GM18867 (cell line): ENCODE results near the gene ZNF724.
A peak's percentile ranks its signal among the peaks of the same experiment; 100 is the strongest.
"Not testable (repeated sequence)": the region's sequence is repeated elsewhere in the genome, so short reads cannot be mapped to it uniquely, and the experiment has no call there.

ENCODE experiments used
- ATAC-seq: cut with Tn5 transposase; IDR thresholded peaks from one replicate; pipeline ENCODE4 v1.9.1; 2021; ENCODE audit warnings: mild to moderate bottlenecking, moderate library complexity; ENCODE audit not compliant: unreplicated experiment

ZNF724 gene

DNA sequence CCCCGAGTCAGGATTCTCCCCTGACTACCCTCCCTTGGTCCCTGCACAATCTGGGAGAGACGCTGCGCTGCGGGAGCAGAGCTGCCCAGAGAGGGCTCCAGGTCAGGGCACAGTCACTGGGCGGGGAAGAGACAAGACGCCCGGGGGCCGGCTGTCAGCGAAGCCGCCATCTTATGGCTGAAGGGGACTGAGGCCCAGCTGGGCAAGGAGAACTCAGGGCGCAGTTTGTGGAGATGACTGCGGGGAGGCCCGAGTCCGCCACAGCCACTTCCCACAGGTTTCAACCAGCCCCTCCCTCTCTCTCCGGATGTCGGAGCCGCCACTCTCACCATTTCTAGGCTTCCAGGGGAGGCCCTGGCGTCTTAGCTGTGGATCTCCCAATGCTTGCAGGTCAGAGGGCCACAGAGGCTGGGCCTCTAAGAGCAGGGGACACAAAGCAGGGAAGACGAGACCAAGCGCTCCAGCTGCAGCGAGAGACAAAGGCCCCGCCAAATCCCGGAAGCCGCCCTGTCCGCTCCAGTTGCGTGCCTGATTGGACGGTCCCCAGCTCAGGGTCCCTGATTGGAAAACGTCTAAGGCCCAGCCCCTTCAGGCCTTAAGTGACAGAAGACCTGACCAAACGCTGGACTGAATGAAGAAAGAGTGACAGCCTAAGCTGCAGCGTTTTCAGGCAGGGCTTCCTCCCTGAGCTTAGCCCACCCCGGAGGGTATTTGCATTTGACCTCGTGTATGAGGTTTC lies at the start of gene ZNF724:
ZNF724 (minus strand) TSS at position 484 of the 739 bp plus-strand sequence; CDS start at position 332, 152 bp downstream.
- ATAC-seq, result peak; percentile 98

DNA sequence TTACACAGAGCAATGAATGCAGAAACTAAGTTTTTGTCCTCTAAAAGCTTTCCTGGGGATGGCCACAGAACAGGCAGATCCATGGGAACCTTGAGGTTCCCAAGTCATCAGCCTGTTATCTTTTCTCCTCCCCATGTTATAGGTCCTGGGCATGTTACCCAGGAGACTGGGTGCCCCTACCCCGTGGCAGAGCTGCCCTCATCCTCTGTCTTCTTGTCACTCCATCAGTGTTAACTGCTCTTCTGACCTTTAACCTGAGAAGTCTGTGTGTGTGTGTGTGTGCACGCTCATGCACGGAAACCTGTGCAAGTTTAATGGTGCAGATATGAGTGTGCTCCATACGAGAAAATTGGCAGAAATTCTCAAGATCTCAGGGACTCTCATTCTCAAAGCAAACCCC lies 43.9 kb upstream of the ZNF724 start:
- ATAC-seq, result no peak

DNA sequence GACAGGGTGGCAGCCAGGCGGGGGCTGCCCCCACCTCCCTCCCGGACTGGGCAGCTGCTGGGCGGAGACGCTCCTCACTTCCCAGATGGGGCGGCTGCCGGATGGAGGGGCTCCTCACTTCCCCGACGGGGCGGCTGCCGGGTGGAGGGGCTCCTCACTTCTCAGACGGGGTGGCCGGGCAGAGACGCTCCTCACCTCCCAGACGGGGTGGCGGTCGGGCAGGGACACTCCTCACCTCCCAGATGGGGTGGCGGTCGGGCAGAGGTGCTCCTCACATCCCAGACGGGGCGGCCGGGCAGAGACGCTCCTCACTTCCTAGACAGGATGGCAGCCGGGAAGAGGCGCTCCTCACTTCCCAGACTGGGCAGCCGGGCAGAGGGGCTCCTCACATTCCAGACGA lies 39.8 kb upstream of the ZNF724 start:
- ATAC-seq, result not testable (repeated sequence)

DNA sequence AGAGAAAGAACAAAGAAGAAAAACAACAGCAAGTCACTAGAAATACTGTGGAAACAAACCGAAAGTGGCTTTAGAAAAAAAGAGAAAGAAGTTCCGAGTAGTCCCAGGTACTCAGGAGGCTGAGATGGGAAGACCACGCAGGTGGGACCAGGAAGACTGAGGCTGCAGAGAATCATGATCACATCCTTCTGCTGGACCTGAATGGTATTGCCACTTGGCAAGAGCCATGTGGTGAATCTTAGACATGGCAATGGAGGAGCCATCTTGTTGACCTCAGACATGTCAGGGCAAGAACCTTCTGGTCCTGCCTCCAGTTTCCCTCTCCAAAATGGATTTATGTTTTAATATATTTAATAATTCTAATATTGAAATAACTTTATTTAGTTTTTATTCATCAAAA lies 37.4 kb upstream of the ZNF724 start:
- ATAC-seq, result no peak

DNA sequence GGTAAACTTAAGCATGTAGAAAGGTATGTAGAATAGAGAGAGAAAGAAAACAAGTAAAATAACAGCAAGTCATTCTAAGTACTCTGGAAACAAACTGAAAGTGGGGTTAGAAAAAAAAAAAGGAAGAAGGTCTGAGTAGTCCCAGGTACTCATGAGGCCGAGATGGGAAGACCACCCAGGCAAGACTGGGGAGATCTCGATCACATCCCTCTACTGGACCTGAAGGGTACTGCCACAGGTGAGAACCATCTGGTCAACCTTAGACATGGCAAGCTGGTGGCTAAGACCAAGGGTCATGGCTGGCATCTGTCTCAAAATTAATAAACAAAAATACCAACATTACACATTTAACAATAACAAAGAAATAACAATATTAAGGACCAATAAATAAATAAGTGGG lies 36.3 kb upstream of the ZNF724 start:
- no peak for ATAC-seq

DNA sequence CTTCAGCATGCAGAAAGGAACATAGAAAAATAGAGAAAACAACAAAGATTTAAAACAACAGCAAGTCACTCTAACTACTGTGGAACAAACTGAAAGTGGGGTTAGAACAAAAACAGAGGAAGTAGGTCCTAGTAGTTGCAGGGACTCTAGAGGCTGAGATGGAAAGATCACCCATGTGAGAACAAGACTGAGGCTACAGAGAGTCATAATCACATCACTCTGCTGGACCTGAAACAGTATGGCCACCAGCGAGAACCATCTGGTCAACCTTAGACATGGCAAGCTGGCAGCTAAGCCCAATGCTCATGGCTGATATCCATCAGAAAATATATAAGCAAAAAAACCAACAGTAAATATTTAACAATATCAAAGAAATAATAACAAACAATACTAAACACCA lies 35.8 kb upstream of the ZNF724 start:
- no peak for ATAC-seq

DNA sequence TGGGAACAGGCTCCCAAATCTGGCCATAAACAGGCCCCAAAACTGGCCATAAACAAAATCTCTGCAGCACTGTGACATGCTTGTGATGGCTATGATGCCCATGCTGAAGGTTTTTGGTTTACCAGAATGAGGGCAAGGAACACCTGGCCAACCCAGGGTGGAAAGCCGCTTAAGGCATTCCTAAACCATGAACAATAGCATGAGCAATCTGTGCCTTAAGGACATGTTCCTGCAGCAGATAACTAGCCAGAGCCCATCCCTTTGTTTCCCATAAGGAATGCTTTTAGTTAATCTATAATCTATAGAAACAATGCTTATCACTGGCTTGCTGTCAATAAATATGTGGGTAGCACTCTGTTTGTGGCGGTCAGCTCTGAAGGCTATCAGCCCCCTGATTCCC lies 35.1 kb upstream of the ZNF724 start:
- not testable (repeated sequence) for ATAC-seq

DNA sequence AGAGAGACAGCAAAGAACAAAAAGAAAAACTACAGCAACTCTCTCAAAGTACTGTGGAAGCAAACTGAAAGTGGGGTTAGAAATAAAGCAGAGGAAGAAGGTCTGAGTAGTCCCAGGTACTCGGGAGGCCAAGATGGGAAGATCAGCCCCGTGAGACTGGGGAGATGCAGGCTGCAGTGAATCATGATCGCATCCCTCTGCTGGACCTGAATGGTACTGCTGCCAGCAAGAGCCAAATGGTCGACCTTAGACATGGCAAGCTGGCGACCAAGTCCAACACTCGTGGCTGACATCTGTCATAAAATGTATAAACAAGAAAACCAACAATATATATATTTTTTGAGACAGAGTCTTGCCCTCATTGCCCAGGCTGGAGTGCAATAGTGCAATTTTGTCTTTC lies 33.7 kb upstream of the ZNF724 start:
- peak; percentile 51 for ATAC-seq

DNA sequence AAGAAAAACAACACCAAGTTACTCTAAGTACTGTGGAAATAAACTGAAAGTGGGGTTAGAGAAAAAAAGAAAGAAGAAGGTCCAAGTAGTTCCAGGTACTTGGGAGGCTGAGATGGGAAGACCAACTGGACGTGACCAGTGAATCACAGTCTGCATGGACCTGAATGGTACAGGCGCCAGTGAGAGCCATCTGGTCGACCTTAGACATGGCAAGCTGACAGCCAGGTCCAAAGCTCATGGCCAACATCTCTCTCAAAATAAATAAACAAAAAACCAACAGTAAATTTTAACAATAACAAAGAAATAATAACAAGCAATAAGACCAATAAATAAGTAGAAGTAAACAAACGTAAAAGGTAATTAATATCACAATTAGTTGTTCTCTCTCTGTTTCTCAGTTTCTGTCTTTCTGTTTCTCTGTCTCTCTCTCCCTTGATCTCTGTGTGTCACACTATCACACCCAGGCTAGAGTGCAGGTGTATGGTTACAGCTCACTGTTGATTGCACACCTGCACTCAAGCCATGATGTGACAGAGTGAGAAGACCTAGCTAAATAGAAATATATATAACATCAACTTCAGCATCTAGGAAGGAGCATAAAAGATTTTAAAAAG lies 31.6 kb upstream of the ZNF724 start:
- no peak for ATAC-seq

DNA sequence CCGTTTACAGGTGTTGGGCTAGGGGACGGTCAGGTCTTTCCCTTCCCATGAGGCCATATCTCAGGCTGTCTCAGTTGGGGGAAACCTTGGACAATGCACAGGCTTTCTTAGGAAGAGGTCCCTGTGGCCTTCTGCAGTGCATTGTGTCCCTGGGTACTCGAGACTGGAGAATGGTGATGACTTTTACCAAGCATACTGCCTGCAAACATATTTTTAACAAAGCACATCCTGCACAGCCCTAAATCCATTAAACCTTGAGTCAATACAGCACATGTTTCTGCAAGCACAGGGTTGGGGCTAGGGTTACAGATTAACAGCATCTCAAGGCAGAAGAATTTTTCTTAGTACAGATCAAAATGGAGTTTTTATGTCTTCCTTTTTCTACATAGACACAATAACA lies 27.9 kb upstream of the ZNF724 start:
- not testable (repeated sequence) for ATAC-seq

DNA sequence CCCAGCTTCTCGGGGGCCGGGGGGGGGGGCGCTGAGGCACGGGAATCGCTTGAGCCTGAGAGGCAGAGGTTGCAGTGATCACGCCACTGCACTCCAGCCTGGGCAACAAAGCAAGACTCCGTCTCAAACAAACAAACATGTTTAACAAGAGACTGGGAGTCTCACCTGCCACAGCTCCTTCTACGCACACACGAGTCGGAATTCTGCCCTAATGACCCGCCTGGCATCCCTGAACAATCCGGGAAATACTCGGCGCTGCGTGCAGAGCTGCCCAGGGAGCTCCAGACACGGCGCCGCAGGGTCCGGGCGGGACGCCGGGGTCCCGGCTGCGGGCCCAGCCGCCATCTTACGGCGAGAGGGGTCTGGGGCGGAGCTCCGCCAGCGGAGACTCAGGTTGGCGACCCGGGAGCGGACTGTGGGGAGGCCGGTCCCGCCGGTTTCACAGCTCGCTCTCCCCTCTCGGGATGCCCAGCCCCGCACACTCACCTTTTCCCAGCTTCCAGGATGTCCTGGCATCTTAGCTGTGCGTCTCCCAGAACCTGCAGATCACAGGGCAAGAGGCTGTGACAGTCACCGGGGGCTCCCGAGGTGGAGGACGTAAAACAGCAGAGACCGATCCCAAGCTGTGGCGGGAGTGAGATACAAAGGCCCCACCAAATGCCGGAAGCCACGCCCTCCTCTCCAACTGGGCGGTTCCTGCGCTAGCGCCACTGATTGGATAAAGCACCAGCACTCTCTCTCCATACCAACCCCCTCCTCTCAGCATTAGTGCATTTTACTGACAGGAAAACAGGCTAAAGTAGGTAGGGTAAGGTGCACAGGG lies 23.6 kb upstream of the ZNF724 start:
- ATAC-seq, result peak; percentile 100

DNA sequence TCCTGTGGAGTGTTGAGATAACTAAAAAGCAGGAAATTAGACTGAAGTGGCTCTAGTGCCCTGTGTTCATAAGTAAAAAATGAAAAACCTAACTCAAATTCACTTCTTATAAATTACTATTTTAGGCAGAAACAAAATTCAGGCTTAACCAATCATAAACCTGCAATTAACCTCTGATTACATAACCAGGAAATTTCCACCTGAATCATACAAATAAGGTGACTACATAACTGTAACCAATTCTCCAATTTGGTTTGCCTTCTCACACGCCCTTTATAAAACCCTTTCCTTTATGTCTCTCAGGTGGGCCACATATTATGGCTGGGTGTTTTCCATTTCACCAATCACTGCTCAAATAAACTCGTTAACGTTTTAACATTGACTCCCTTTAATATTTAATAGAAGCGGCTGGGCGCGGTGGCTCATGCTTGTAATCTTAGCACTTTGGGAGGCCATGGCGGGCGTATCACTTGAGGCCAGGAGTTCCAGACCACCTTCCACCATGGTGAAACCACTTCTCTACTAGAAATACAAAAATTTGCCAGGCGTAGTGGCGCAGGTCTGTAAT lies 22.9 kb upstream of the ZNF724 start:
- ATAC-seq, result no peak

DNA sequence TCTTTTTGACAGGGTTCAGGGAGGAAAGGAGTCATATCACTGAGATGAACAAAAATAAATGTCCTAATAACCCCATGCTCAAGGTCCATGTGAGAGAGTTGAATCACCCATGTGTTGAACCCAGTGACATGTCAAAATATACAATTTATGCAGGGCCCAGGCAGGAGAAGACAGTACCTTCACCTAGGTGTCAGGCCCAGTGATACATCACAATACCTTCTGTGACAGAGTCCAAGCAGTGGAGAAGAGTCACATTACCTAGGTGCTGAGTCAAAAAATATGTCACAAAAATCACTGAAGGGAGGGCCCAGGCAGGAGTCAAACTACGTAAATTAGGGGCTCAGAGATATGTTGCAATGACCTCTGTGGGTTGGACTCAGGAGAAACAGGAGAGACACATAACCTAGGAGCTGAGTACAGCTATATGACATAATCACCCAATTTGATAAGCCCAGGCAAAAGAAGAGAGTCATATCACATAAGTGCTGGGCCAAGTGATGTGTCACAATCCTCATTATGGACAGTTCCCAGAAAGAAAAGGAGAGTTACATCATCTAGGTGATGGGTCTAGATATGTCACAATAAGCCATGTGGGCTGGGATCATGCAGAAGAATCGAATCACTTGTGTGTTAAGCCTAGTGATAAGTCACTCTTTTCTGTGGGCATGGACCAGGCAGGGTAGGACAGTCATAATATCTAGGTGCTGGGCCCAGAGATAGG lies 13.8 kb upstream of the ZNF724 start:
- no peak for ATAC-seq

DNA sequence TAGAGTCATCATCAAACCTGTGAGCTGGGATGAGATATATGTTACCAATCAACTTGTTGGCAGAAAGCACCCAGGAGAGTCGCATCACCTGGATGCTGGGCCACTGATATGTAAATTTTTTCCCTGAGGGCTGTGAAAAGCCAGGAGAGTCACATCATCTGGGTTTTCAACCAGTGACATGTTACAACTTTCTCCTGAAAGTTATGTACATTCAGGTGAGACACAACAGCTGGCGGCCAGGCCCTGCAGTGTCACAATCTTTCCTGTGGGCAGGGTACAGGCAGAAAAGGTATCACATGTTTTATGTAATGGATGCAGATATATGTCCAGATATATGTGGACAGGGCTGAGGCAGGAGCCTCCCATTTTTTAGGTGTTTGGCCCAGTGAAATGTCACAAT lies 13.2 kb upstream of the ZNF724 start:
- no peak for ATAC-seq

DNA sequence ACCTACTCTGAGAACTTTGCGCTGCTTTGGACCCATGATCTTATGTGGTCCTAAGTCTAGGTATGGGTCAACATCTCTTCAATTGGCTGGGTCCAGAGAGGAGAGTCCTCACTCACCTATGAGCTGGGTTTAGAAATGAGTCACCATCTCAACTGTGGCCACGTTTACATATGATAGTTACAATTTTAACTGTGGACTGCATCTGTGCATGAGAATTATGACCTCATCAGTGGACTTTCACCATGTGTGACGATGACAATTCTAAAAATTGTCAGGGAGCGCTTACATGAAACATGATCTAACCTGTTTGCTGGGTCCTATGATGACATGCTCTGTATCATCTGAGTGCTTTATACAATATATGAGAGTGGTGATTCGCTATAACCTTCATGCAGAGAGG lies 12.7 kb upstream of the ZNF724 start:
- ATAC-seq, result no peak

DNA sequence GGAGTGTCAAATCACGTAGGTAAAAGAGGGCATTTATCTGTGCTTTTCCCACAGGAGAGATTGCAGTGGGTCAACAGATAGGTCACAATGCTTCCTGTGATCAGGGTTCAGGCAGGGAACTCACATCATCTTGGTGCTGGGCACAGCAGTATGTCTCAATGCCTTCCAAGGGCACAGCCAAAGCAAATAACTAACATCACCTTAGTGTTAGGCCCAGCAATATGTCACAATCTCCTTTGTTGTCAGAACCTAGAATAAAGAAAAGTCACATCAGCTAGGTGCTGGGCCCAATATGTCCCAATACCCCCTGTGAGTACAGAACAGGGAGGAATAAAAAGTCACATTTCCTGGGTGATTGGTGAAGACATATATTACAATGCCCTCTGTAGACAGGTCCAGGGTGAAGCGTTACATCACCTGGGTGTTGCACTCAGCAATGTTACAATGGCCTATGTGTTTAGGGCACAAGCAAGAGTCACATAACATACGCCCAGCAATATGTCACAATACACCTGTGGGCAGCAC lies 11.4 kb upstream of the ZNF724 start:
- no peak for ATAC-seq

DNA sequence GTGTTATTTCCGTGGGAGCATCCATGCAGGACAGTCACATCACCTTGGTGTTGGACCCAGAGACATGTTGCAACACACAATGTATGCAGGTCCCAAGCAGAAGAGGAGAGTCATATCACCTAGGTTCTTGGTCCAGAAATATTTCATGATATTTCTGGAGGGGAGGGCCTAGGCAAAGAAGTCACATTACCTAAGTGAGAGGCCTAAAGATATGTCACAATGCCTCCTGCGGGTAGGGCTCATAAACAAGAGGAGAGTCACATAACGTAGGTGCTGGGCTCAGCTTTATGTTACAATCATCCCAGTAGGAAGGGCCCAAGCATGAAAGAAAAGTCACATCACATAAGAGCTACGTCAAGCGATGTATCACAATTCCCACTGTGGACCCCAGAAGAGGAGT lies 10.8 kb upstream of the ZNF724 start:
- ATAC-seq, result no peak

DNA sequence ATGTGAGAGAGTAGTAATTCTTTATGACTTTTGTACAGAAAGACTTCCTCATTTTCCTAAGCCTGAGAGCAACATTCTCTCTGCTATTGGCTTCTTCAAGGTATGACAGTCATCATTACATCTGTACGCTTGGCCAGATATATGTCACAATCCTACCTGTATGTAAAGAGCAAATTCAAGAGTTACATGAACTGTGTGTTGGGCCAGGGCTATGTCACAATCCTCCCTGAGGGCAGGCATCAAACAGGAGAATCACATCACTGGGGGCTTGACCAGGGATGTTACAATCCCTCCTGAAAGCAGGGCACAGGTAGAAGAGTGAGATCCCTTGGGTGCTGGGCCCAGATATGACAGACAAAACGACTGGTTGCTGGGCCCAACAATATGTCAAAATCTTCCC lies 9.8 kb upstream of the ZNF724 start:
- no peak for ATAC-seq

DNA sequence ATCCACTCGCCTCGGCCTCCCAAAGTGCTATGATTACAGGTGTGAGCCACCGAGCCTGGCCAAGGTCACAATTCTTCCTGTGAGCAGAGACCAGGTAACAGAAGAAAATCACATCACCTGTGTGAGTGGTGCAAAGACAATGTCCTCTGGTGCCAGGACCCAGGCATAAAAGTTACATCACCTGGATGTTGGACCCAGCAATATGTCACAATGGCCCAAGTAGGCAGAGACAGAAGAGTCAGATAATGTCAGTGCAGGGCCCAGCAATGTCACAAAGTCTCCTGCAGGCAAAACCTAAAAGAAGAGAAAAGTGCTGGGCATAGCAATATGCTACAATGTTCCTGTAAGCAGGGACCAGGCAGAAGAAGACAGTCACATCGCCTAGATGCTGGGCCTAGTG lies 5.5 kb upstream of the ZNF724 start:
- ATAC-seq, result no peak

DNA sequence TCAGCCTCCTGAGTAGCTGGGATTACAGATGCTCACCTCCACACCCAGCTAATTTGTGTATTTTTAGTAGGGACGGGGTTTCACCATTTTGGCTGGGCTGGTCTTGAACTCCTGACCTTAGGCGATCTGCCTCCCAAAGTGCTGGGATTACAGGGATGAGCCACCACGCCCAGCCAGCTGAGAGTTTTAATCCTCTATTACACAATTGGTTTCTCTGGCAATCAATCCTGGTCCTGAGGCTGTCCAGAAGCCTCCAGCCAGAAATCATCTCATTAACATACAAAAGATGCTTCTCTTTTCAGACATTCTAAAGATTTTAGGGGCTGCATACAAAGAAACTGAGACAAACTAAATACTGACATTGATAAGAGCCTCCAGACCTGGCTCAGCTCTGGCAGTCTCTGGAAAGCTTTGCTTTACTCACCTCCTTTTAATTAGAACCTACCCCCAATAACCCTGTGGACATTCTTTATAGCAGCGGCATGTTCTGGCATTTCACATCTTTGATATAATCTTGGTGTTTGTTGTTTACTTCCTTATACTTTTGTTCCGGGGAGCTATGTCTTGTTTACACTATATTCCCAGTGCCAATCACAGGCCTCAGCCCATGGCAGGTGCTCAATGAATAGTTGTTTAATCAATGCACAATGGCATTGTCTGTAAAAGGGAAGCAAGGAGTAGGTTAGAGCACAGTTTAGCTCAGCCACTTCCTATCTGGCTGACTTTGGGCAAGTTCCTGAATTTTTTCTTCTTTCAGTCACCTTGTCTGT lies 4.1 kb upstream of the ZNF724 start:
- ATAC-seq, result no peak
